ENCODE results near the gene ASRGL1.

DNA sequence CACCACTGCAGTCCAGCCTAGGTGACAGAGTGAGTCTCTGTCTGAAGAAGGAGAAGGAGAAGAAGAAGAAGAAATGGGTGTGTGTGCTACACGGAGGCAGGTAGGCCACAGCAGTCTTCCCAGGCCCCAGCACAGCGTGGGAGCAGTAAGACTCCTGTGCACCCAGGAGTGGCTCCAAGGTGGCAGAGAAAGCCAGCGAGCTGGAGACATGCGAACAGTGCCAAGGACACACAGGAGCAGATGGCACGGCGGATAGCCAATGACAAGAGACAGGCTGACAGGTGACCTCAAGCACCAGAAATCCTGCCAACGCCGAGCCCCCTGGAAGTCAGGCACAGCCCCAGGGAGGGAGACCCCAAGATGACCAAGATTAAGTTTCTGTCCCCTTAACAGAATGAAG lies 72.6 kb downstream of the ASRGL1 start:
- TF ChIP-seq CTCF (IDR thresholded peaks at IDR 0.05) (no peak), POLR2A (IDR thresholded peaks at IDR 0.05) (no peak)
